WERI-Rb-1 (cell line): ENCODE measurements around the gene SPNS1.

ENCODE experiments used
- DNase-seq: peaks from one replicate; pipeline ENCODE4 v3.0.0-alpha.2; 2020
- H3K27ac ChIP-seq: fragments of 250-450 bp; sonication (Bioruptor Pico); 2 replicates; pipeline ENCODE4 v1.5.1; 2020; ENCODE audit warnings: mild to moderate bottlenecking, moderate library complexity
- H3K27me3 ChIP-seq: fragments of 250-450 bp; sonication (Bioruptor Pico); 2 replicates; pipeline ENCODE4 v1.5.1; 2021; ENCODE audit warnings: mild to moderate bottlenecking, low read depth, moderate library complexity; ENCODE audit not compliant: insufficient read depth, severe bottlenecking
- H3K36me3 ChIP-seq: fragments of 250-450 bp; sonication (Bioruptor Pico); 2 replicates; pipeline ENCODE4 v1.5.1; 2020; ENCODE audit warnings: mild to moderate bottlenecking, moderate library complexity
- H3K4me3 ChIP-seq: 2 replicates; pipeline ENCODE4 v1.5.1; 2011; ENCODE audit warnings: low read depth, mild to moderate bottlenecking, control low read depth, low read length
- H3K9me3 ChIP-seq: fragments of 250-450 bp; sonication (Bioruptor Pico); 2 replicates; pipeline ENCODE4 v1.5.1; 2021; ENCODE audit warnings: mild to moderate bottlenecking, moderate library complexity; ENCODE audit not compliant: severe bottlenecking
- TF ChIP-seq, protein P1 (sequence below): IDR thresholded peaks from 2 replicates; pipeline ENCODE4 v1.5.1; 2011; ENCODE audit warnings: low read depth, mild to moderate bottlenecking, control low read depth, inconsistent platforms, low read length

Gene SPNS1

DNA sequence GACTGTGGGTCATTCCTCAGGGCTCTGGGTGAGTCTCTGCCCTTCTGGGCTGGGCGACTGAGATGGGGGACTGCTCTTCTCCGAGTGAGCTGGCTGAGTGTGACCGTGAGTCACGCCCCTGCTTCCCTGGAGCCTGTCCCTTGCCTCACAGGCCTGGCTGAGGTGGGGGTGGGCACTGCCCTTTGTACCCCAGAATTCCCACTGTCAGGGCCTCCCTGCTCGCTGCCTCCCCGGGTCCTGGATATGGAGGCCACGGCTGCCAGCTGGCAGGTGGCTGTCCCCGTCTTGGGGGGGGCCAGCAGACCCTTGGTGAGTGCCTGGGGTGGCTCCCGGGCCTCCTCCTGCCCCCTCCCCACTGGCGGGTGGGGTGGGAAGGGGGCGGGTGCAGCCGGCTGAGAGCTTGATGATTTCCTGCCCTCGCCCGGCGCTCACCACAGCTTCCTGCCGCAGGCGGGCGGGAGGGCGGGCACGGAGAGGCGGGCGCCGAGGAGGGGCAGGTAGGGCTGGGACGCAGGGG lies 10.1 kb downstream of the SPNS1 start, which contains the start of gene LAT:
Gene LAT (plus strand): TSS at position 434 of the 517 bp plus-strand sequence. CDS start 366 bp downstream, outside the sequence.
- no peak for DNase-seq
- H3K27me3 ChIP-seq: no peaks in the 10 kb centered on the region
- peaks cover 33% of the 10 kb centered on the region for H3K36me3 ChIP-seq
- H3K4me3 ChIP-seq: no peak within 1 kb of the TSS
- TF ChIP-seq, protein P1, sequence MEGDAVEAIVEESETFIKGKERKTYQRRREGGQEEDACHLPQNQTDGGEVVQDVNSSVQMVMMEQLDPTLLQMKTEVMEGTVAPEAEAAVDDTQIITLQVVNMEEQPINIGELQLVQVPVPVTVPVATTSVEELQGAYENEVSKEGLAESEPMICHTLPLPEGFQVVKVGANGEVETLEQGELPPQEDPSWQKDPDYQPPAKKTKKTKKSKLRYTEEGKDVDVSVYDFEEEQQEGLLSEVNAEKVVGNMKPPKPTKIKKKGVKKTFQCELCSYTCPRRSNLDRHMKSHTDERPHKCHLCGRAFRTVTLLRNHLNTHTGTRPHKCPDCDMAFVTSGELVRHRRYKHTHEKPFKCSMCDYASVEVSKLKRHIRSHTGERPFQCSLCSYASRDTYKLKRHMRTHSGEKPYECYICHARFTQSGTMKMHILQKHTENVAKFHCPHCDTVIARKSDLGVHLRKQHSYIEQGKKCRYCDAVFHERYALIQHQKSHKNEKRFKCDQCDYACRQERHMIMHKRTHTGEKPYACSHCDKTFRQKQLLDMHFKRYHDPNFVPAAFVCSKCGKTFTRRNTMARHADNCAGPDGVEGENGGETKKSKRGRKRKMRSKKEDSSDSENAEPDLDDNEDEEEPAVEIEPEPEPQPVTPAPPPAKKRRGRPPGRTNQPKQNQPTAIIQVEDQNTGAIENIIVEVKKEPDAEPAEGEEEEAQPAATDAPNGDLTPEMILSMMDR: no peak
- H3K27ac ChIP-seq: no peak within 1 kb of the TSS
- H3K9me3 ChIP-seq: peaks cover 3% of the 10 kb centered on the region

DNA sequence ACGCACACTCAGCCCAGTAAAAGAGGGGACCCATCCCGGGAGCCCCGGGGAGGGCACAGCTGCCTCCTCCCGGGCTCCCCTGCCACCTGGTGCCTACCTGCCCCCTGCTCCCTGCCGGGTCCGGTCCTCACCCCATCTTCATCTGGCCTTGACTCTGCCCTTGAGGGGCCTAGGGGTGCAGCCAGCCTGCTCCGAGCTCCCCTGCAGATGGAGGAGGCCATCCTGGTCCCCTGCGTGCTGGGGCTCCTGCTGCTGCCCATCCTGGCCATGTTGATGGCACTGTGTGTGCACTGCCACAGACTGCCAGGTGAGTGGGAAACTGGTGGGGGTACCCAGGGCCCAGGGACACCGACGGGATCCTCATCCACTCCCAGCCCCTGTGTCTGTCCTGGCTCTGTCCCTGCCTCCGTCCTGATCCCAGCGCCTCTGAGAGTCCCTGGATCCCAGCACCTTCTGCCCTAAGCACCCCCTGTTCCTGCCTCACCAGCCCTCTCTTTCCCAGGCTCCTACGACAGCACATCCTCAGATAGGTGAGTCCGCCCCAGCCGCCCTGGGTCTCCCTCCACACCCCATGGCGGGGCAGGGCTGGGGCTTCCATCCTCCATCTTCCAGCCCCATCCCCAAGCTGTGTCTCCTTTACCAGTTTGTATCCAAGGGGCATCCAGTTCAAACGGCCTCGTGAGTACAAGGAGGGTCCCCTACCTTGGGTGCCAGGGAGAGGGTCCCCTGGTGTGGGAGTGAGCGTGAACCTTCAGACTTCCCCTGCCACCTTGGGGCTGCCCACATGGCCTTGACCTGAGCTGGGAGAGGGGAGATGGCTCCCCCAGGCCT lies 10.8 kb downstream of the SPNS1 start:
- Histone ChIP-seq H3K27ac (no peak overlapping the region), H3K4me3 (no peak overlapping the region), H3K36me3 (peaks cover 33% of the 10 kb centered on the region), H3K9me3 (peaks cover 3% of the 10 kb centered on the region), H3K27me3 (no peaks in the 10 kb centered on the region)
- no peak for DNase-seq
- TF ChIP-seq, protein P1: no peak

DNA sequence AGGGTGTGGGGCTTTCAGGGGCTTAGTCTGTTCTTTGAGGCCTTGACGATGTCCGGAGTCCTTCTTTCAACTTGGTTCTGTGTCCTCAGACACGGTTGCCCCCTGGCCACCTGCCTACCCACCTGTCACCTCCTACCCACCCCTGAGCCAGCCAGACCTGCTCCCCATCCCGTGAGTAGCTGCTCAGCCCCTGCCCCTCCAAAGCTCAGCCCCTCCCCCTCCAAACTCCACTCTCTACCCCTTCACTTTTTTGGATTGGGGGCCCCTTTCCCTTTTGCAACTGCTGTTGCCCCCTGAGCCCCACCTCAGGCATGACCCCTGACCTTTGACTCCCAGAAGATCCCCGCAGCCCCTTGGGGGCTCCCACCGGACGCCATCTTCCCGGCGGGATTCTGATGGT lies 11.5 kb downstream of the SPNS1 start:
- Histone ChIP-seq H3K27ac (no peak overlapping the region), H3K9me3 (peaks cover 3% of the 10 kb centered on the region), H3K27me3 (no peaks in the 10 kb centered on the region), H3K4me3 (no peak overlapping the region), H3K36me3 (peaks cover 30% of the 10 kb centered on the region)
- TF ChIP-seq, protein P1: no peak
- DNase-seq: no peak

DNA sequence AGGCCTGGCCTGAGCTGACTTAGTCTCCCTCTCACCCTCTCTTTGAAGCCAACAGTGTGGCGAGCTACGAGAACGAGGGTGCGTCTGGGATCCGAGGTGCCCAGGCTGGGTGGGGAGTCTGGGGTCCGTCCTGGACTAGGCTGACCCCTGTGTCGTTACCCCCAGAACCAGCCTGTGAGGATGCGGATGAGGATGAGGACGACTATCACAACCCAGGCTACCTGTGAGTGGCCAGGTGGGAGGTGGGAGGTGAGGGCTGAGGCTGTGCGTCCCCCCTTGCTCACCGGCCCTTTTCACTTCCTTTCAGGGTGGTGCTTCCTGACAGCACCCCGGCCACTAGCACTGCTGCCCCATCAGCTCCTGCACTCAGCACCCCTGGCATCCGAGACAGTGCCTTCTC lies 11.9 kb downstream of the SPNS1 start:
- H3K4me3 ChIP-seq: no peak overlapping the region
- DNase-seq: no peak
- H3K36me3 ChIP-seq: peaks cover 25% of the 10 kb centered on the region

DNA sequence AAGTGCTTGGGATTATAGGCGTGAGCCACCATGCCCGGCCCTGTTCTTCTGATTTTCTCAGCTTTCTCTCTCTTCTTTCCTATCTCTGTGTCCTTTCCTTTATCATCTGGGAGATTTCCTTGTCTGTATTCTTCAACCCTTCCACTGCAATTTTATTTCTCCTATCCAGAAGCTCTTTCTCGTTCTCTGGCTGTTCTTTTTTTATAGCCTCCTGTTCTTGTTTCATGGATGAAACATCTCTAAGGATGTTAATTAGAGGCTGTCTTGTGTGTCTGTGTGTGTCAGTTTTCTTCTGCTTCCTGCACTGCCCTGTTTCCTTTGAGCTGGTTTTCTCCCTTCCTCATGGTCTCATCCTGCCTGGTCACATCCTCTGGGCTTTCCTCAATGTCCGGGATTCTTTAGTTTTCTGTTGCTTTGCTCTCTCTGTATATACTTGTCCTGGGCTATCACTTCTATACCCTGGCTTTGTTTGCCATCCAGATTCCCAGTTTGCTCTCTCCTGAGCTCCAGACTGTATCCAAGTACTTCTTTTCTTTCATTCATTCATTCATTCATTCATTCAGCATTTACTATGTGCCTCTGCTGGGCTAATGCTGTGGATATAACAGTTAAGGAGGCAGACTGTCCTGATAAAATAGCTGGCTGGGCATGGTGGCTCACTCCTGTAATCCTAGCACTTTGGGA lies 12.7 kb downstream of the SPNS1 start:
- Histone ChIP-seq H3K36me3 (peaks cover 17% of the 10 kb centered on the region), H3K27me3 (no peaks in the 10 kb centered on the region), H3K9me3 (no peaks in the 10 kb centered on the region), H3K27ac (no peak overlapping the region), H3K4me3 (no peak overlapping the region)
- no peak for DNase-seq
- TF ChIP-seq, protein P1: no peak

More for the DNA sequence above, 11.9 kb downstream of the SPNS1 start:
- Histone ChIP-seq H3K9me3 (peaks cover 3% of the 10 kb centered on the region), H3K27ac (no peak overlapping the region), H3K27me3 (no peaks in the 10 kb centered on the region)
- TF ChIP-seq, protein P1: no peak
